ENCODE results near the gene CRB3.

The CRB3 gene

GRCh38 chr19:6470173-6470572, 6.1 kb downstream of the CRB3 start:
- no peak for DNase-seq

DNA sequence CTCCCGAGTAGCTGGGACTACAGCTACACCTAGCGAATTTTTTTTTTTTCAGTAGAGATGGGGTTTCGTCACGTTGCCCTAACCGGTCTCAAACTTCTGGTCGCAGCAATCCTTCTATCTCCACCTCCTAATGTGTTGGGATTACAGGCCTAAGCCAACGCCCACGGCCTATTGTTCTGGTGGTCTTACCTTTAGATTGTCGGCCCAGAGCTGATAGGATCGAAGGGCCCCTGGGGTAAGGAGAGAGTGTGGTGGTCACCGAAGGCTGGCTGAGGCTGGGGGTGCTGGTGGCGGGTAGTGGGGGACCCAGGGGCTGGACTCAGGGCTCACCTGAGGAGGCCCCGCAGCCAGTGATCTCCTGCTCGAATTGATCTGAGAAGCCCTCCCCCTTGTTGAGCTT, 7.0 kb downstream of the CRB3 start:
- DNase-seq, result no peak

DNA sequence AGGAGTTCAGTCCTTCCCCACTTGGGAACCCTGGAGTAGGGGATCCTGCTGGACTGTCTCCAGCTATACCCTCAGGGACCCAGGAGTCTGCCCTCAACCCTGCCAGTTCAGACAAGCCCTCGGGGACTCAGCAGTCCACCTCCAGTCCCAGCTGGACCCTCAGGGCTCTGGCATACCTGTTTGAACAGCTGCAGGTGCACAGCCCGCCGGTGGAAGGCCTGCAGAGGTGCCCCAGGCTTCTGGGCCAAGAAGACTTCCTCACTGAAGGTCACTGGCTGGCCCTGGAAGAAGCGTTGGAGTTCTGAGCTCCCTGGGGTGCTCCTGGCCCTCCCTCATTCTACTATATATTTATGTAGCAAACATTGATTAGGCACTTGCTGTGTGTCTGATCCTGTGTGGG, 8.6 kb downstream of the CRB3 start:
- DNase-seq, result no peak

DNA sequence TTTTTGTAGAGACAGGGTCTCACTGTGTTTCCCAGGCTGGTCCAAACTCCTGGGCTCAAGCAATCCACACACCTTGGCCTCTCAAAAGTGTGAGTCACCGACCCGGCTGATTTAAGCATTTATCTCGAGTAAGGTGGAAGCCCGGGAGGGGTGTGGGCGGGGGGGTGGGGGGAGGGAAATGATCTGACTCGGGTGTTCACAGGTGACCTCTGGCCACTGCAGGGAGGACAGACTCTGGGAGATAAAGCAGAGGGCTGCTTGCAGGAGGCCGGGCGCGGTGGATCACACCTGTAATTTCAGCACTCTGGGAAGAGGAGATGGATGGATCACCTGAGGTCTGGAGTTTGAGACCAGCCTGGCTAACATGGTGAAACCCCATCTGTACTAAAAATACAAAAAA, 9.6 kb downstream of the CRB3 start:
- DNase-seq, result no peak

GRCh38 chr19:6475321-6476108, 11.4 kb downstream of the CRB3 start:
- DNase-seq, result no peak

- DNase-seq, result no peak
These were observed 12.3 kb downstream of the CRB3 start for GRCh38 chr19:6476155-6476895.

- no peak for DNase-seq
These were observed 12.9 kb downstream of the CRB3 start for GRCh38 chr19:6476896-6477431.

DNA sequence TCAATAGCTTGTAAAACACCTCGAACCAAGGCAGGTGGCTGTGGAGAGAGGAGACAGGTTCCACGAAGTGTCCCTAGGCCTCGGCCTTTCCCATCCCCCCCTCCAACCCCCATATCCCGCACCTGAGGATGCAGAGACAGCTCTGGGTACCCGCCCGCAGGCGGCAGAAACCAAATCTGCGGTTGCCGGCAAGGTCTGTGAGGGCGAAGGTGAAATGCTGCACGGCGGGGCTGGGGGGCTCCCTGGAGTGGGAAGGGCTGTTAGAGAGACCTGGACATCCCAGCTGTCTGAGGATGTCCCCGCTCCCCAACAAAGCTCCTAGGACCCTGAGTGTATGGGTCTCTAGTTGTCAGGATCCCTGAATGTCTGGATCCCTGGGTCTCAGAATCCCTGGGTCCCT, 14.7 kb downstream of the CRB3 start:
- no peak for DNase-seq

DNA sequence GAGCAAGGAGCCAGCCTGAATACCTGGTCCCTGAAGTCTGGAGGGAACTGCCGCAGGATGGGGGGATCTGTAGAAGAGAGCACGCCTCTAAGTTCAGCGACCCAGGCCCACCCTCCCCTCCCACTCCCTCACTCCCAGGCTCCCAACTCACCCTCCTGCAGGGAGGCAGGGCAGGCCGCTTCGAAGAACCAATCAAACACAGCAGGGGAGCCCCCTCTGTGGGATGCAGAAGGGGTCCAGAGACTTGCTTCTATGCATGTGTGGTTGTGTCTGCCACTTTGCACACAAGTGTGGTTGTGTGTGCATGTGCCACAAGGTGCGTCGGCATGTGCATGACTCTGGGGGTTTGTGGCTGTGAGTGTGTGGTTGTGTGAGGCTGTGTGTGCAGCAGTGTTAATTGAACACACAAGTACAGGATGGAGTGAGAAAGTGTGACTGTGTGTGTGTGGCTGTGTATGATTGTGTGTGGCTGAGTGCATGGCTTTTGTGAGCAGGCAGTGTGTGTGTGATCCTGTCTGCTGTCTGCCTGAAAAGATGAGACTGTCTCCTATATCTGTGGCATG, 15.8 kb downstream of the CRB3 start:
- DNase-seq, result no peak

DNA sequence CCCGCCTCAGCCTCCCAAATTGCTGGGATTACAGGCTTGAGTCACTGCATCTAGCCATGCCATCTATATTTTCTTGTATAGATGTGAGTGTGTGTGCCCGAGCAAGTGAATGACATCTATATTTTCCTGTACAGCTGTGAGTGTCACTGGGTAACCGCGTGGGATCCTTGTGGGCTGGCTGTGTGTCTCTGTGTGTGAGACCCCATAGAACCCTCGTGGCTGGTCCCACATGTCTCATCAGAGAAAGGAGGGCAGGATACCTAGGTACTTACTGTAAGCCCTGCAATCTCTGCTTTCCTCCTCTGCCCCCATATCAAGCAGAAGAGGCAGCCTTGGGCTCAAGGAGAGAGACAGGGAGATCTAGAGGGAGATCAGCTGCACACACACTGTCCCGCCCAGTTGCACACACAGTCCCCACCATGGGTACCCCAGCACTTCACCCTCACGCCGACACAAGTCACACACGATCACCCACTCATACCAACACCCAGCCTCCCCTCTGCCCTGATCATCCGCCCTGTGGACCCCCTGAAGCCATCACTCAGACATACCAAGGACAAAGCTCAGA, 16.9 kb downstream of the CRB3 start:
- DNase-seq, result no peak

DNA sequence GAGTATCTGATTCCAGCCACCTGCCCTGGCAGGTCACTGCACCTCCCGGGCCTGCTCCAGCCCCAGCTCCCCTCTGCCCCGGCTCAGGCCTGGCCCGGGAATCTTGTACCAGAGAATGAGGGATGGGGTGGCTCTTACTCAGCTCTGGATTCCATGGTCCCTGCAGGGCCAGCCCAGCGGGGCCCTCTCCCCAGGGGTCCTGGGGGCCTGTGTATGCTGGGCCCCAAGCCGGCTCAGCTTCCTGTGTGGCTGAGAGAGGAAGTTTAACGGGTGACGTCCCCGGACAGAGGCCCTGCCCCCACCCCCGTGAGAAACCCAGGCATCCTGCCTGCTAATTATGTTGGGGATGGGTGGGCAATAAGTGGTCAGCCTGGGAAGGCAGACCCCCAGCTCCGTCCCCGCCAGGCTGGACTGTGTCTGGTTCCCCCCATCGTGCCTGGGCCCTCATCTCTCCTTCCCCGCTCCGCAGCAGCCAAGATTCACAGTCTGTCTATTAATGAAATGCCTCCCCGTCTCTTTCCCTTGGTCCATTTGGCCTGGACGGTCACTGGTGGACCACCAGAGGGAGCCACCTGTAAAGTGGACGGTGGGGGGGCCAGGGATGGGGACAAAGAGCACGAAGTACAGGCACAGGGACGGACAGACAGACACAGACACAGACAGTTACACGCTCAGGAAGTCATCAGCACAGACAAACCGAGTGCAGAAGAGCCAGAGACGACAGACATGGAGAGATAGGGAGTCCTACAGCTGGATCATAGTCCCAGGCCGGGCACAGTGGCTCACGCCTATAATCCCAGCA, 17.7 kb downstream of the CRB3 start, which contains the start of gene DENND1C:
Gene DENND1C (minus strand): TSS at position 247 of the 802 bp plus-strand sequence. CDS start 92 bp downstream, at position 155.
- DNase-seq, result peak; percentile 43

DNA sequence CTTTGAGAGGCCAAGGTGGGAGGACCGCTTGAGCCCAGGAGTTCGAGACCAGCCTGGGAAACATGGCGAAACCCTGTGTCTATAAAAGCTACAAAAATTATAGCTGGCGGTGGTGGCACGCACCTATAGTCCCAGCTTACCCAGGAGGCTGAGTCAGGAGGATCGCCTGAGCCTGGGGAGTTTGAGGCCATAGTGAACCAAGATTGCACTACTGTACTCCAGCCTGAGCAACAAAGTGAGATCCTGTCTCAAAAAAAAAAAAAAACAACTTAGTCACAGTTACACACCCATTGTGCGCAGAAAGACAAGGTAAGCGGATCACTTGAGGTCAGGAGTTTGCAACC, 18.2 kb downstream of the CRB3 start:
- DNase-seq, result no peak

- no peak for DNase-seq
These were observed 19.2 kb downstream of the CRB3 start for GRCh38 chr19:6483235-6483634.

GRCh38 chr19:6484230-6484629, 20.2 kb downstream of the CRB3 start:
- DNase-seq, result no peak

GRCh38 chr19:6484831-6485230, 20.8 kb downstream of the CRB3 start:
- DNase-seq, result no peak

DNA sequence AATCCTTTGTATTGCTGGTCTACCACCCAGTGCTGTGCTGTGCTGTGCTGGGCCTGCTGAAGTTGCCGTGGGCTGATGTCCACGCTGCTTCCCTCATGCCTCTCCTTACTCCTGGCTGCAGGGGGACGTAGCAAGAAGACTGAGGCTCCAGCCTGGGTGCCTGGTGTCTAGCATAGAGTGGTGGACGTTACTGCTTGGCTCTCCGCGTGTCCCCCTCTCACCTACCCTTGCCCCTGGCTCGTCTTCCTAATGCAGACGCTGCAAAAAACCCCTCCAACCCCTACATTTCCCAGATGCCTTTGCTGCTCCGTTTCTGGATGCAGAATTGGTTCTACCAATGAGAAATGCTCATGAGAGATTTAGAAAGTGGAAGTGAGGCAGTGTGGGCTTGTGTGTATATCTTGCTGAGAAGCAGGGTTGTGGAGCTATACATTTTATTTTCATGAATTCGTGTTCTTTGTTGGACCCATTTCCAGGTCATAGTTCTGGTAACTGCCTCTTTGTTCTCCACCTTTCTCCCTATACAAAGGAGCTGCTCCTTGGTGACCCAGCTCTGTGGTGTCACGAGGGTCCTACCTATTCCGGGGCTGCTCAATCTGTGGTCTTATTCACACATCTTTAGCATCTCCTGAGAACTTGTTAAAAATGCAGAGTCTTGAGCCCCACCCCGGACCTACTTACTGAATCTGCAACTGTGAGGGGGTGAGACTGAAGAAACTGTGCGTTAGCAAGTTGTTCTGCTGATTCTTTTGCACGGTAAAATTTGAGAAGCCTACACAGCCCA, 25.4 kb downstream of the CRB3 start:
- DNase-seq, result no peak

DNA sequence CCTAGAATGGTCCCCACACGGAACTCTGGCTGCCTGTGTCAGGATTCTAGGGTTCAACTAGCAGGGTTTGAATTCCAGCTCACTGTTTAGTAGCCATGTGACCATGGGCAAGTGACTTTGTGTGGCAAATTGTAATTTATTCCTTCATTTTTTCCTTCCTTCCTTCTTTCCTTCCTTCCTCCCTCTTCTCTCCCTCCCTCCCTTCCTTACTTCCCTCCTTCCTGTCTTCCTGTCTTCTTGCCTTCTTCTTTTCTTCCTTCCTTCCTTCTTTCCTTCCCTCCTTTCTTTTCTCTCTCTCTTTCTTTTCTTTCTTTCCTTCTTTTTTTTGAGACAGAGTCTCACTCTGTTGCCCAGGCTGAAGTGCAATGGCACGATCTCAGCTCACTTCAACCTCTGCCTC, 26.1 kb downstream of the CRB3 start:
- no peak for DNase-seq

GRCh38 chr19:6491802-6492592, 27.9 kb downstream of the CRB3 start:
- no peak for DNase-seq

DNA sequence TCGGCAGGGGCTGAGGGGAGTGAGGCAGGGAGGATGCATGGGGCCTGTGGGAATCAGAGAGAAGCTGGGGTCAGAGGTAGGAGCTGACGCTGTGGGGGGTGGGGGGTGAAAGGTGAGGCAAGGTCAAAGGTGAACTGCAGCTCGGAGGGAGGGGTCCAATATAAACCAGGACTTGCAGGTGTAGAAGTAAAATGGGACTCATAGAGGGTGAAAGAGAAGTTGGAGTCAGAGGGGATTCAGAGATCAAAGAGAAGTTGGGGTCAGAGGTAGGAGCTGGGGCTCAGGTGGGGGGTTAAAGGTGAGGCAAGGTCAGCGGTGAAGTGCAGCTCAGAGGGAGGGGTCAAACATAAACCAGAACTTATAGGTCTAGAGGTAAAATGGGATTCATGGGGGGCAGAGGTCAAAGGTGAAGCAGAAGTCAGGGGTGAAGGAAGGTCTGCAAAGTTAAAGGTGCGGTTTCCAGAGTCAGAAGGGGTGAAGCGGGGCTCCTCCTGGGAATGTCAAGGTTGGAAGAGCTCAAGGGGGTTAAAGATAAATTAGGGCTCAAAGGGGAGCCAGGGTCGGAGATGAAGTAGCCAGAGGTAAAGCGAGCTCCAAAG, 30.5 kb downstream of the CRB3 start:
- DNase-seq, result no peak

- DNase-seq, result no peak
These were observed 31.9 kb downstream of the CRB3 start for GRCh38 chr19:6495947-6496346.
